Myocyte (in vitro differentiated cells): ENCODE results near the gene TMC2. TPM values are rescaled to one million over a fixed set of nuclear protein-coding genes. Genes with fewer than 3 reads are reported as not detected.
"Not testable (repeated sequence)": the region's sequence is repeated elsewhere in the genome, so short reads cannot be mapped to it uniquely, and the experiment has no call there.

ENCODE experiments used
- DNase-seq: peaks from one replicate; pipeline ENCODE4 v3.0.0-alpha.2; 2012; ENCODE audit warnings: low read depth
- total RNA-seq: library from RNA; depleted of rRNA; stranded (reverse); fragments of >200 nt; gene quantifications from 2 replicates; pipeline ENCODE4 v1.2.3, GENCODE V29; 2014

The TMC2 gene
- total RNA-seq, 1 donor from 2014 or later = not detected

DNA sequence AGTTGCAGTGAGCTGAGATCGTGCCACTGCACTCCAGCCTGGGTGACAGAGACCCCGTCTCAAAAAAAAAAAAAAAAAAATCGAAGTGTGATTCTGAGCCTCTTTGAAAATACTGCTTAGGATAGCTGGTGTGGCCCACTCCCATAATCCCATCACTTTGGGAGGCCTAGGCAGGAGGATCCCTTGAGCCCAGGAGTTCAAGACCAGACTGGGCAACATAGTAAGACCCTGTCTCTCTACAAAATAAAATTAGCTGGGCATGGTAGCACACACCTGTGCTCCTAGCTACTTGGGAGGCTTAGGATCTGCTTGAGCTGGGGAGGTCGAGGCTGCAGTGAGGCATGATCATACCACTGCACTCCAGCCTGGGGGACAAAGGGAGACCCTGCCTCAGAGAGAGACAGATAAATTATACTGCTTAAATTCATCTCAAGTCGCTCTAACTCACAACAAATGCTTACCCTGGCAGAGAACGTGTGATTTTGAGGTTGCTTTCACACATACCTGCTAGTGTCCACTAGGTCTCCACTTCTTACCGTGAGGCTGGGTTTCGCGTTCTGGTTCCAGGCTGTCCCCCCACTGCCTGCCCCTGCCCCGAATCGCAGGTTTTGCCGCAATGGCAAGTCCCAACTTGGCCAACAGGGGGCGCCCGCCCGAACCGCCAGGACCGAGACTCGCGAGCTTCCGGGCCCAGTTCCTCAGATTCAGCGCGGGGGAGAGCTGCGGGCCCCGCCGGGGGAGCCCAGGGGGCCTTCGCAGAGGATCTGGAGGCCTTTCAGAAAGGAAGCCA, 12.3 kb upstream of the TMC2 start:
- DNase-seq = peak; percentile 79

DNA sequence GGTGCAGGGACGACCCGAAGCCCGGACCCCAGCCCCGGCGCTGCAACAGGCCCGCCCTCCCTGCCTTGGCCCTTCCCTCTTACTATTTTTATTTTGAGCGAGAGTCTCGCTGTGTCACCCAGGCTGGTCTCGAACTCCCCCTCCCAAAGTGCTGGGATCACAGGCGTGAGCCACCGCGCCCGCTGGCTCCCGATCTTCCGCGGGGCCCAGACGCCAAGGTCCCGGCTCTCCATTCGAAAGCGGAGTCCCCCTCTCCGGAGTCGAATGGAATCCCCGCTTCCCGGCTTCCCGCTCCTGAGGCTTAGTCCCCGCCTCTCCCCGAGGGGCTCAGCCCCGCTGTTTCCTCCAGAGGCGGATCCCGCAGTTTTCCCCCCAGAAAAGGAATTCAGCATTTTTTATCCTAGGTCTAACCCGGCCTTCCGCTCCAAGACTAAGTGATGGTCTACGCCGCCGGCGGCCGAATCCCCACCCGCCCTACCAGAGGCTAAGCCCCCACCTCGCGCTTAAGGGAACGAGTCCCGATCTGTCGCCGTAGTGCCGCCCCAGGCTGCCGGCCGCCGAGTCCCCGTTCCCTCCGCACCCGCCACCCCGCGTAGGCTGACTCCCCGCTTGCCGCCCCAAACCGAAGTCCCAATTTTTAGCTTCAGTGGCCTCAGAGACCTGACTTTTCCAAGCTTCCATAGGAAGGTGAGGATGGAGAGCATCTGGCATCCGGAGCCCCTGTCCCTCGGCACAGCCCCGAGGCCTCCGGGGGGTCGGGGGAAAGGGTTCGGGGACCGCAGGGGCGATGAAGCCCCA, 11.5 kb upstream of the TMC2 start:
- DNase-seq = no peak

DNA sequence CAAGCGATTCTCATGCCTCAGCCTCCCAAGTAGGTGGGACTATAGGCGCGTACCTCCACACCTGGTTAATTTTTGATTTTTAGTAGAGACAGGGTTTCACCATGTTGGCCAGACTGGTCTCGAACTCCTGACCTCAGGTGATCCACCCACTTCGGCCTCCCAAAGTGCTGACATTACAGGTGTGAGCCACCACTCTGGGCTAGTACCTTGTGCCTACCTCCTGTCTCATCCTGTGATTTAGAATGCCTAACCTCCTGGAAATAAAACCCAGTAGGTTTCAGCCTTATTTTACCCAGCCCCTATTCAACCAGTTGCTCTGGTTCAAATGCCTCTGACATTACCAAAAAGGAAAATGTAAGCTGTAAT, 10.2 kb upstream of the TMC2 start:
- not testable (repeated sequence) for DNase-seq

DNA sequence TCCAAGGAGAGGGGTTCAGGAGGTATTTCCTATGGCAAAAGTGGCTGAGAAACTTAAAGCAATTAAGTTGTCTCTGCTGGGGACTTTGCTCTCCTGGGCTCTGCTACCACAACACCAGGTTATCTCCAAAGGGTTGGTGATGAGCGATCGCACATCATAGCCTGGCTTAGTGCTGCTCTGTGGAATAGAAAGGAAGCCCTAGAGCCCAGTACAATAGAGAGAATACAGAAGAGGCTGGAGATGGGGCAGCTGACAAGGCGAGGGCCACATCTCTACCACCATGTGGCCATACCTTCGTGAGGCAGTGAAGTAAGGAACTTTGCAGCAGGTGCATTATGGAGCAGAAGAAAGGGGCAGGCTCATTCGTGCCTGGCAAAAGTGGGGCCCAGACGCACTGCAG, 8.6 kb upstream of the TMC2 start:
- DNase-seq = no peak

DNA sequence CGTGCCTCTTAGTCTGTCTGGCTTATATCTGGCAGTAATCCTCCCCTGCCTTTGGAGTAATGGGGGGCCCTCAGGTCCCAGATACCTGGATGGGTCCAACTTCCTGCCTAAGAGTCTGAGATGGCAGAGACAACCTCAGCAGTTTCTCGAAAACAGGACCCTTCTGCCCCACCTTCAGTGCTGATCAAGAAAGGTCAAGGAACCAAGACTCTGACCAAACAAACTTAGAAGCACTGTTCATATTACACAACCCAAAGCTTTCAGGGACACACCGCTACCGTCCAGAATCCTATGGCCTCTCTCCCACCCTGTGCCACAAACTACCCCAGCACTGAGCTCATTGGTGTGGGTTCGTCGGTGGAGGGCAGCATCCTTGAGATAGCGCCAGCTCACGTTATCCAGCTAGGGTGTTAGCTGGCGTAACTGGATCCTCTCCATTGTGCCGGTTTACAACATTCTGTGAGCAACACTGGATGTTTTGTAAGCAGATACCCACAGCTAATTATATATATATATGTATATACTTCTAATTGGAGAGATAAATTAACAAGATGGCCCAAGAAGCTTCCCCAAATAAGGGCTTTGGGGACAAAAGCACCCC, 7.6 kb upstream of the TMC2 start:
- DNase-seq = no peak

DNA sequence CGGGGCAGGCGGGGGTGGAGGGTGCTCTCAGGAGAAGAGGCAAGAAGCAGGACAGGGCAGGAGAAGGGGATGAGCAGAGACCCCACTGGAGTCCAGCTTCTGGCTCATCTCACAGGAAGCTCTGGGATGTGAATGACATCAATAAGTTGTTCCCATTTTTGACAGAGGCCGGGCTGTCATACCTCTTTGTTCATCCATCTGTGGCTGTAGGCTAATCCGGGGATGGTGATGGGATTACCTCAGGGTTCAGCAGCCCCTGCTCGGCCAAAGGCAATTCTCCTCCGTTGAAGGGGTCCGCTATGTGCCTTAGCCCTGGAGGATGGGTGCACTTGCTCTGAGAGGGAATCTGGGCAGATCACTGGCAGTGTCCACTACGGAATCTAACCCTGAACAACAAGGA, 3.3 kb upstream of the TMC2 start:
- DNase-seq = no peak

DNA sequence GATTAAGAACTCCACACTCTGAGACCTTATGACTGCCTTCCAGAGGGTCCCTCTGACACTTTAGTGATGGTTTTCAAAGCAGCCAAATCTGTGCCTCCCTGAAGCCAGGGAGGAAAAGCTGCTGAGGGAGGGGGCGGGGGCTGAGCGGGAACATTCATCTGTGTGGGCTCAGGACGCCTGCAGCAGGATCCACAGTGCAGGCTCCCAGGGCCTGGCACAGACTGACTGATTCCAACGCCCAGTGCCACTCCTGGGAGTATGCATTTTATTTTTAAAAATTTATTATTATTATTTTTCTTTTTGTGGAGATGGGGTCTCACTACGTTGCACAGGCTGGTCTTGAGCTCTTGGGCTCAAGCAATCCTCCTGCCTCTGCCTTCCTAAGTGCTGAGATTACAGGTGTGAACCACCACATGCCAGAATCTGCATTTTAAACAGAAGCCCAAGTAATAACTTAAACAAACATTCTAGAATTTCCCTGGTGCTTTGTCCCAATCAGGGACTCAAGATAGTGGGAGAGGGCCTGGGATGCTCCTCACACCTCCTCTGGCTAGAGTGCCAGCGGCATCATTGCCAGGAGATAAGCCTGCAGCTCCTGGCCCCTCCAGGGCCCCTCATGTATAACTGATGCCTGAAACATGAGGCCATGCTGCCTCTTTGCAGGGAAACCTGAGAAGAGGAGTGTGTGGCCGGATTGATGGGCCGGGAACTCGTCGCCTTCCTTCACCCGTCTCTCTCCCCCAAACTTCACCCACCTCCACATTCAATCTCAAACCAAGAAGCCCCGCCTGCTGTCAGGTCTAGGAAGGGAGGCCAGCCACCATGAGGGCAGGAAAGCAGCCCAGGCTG, 438 bp upstream of the TMC2 start:
- DNase-seq = no peak

DNA sequence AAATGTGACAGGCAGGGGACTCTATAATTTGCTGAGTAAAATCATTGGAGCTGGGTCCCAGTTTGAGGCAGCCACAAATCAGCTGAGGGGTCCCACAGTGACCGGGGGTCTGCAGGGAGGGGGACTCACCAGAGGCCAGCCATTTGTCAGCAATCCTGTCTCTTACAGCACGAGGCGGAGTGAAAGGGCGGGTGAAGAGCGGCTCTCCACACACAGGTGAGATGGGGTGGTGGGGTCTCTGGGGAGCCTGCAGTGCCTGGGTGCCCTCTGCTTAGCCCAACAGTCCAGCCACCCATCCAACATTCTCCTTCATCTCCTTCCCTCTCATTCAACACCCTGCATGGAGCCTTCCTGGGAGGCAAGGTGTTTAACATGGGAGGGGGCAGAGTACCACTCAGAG, 728 bp downstream of the TMC2 start:
- DNase-seq = no peak

DNA sequence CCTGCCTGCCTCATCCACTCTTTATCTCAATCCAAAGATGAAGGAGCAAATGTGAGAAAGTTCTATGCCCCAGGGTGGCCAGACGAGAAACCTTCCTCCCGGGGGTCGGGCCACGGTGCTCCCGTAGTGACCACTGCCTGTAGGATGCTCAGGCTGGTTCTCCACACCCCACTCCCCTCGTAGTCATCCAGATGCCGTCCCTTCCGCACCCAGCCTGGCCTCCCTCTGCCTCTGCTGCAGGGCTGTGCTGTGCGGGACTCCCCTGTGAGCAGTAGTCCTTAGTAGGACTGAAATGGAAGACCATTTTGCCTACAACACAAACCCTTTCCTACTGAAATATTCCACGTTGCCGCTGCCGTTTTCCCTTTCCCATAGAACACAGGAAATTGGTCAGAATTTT, 2.0 kb downstream of the TMC2 start:
- DNase-seq = no peak

DNA sequence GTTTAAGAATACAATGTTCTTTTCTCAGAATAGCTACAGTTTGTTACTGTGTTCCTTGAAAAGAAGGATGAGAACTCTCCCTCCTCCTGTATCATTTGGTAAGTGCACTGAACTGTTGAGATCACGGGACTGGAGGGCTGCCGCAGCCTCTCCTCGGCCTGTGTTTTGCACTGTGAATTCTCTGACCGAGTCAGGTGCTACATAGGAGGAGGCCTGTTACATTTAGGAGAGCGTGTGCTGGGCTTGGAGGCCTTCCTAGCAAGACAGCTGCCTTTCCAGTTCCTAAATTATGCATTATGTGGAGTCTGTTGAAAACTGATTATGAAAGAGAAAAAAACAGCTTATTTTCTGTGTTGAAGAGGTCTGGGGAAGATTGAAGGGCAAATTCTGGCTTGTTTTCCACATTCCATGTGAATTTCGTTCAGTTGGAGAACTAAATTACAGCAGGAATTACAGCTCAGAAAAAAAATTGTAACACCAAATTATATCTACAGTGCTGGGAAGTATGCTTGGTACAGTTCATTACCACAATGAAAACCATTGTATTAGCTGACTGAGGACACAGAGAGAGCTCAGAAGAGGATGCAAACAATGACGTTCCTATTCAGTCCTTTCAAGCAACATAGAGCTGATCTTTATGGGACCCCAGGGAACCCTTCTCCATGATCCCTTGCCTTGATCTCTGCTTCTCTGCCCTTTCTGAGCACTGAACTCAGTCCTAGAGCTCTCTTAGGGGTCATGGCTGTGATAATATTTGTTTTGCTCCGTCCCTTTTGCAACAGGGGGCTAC, 2.8 kb downstream of the TMC2 start:
- DNase-seq = peak; percentile 27

DNA sequence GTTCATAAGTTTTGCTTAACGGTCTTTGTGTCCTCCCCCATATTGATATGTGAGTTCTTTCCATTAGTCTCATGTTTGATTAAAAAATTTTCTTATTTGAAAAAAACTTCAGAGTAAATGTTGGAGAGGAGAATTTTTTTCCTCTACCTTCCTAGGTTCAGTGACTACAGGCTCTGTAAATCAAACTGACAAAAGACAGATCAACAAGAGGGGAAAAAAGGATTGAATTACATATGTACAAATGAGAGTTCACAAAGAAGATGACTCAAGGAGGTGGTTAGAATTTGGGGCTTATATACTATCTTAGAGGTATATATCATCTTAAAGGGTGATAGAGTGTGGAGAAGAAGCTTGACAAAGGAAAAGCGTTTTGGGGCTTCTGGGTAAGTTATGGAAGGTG, 5.6 kb downstream of the TMC2 start:
- no peak for DNase-seq

DNA sequence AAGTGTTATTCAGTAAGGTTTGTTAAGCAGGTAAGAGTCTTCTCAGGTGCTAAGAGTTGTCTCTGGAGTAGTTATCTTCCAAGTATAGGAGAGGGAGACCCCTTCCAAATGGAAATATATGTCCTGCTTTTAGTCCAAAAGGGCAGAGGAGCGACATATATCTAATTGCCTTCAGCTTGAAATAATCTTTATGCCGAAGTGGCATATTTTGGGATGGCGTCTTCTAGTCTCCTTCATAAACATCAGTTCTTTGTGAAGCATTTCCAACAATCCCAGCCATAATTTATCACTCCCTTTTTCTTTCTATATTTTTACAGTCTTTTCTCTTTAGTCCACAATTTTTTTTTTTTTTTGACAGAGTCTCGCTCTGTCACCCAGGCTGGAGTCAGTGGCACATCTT, 6.0 kb downstream of the TMC2 start:
- no peak for DNase-seq

DNA sequence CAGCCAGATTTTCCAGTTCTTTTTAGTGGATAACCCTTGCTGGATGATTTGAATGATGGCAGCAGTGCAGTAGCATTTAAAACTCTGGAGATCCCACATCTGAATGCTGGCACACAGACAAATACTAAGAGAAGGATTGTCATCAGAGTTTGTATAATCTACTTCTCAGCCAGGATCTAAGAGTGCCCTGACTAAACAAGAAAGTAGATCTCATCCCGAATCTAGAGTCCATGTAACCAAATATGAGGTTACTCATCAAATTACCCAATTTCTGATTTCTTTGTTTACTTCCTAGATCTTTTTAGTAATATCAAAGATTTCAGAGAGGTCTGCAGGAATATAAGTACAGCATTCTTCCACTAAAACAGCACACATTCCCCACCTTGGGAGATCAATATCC, 7.8 kb downstream of the TMC2 start:
- DNase-seq = no peak

DNA sequence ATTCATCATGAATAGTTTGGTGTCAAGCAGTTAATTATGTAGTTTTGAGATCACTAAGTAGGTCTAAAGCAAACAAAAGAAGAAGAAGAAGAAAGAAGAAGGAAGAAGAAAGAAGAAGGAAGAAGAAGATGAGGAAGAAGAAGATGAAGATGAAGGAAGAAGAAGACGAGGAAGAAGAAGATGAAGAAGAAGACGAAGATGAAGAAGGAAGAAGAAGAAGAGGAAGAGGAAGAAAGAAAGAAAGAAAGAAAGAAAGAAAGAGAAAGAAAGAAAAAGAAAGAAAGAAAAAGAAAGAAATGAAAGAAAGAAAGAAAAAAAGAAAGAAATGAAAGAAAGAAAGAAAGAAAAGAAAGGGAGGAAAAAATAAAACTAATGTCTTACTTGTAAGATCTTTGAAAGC, 9.2 kb downstream of the TMC2 start:
- no peak for DNase-seq

DNA sequence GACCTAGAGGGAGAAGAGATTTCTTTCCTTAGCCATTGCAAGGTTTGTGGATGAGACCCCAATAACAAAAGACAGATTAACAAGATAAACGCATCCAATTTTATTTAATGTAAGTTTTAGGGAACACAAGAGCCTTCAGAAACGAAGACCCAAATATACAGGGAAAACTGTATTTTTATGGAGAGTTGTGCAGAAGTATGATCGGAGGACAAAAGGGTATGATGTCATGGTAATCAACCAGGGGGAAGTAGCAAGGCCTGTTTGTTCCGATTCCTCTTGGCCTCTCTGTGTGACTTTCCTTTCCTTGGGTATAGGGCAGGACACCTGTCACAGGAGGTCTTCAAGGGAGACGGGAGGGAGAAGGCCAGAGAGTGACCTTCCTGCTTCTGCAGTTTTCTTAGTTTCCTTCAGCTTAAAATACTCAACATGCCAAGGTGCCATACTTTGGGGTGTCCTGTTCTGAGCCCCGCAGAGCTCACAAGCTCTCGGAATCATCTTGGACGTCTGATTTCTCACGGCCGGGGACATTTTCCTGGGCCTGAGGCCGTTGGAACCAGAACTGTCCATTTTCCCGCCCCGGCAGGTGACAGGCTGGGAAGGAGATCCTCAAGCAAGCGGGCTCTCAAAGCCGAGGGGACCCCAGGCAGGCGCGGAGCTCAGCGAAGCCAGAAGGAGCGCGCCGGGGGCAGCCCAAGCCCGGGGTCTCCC, 21.7 kb downstream of the TMC2 start:
- no peak for DNase-seq

DNA sequence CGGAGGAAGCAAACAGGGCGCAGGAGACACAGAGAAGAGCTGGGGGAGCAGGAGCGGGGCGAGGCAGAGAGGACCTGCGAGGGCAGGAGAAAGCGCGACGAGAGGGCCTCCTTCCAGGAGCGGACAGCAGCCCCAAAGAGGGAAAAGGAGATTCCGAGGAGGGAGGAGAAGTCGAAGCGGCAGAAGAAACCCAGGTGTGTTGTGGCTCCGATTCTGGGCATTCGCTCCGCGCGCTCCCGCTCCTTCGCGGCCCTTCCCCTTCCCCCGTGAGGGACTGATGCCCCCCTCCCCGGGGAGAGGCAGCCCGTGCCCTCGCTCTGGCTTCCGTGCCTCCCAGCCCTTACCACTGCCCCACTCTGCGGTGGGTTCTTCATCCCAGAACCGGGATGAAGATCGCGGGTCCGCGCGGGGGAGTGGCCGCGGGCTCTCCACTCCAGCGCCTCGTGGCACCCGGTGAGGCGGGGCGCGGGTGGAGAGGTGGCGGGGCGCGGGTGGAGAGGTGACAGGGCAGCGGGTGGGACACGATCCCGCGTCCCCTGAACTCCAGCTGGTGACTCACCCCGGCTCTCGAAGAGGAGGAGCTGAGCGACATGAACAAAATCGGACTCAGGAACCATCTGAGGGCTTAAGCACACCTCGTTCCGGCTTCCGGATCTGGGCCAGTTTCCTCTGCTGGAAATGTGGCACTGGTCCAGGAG, 22.4 kb downstream of the TMC2 start:
- DNase-seq = no peak

DNA sequence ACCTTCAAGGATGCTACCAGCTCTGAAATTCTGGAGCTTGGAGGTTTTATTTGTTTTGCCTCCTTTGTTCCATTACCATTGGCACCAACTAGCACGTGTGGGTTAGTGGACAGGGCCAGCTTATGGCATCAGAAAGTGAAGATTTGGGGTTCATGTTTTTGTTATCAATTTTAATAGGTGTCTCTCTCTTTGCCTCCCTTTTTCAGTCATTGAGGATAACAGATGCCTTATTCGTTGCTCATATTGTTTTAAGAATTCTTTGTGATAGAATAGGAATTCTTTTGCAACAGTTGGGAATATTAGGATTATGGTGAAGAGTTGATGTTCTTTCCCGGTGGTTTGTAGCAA, 22.9 kb downstream of the TMC2 start:
- DNase-seq = no peak

DNA sequence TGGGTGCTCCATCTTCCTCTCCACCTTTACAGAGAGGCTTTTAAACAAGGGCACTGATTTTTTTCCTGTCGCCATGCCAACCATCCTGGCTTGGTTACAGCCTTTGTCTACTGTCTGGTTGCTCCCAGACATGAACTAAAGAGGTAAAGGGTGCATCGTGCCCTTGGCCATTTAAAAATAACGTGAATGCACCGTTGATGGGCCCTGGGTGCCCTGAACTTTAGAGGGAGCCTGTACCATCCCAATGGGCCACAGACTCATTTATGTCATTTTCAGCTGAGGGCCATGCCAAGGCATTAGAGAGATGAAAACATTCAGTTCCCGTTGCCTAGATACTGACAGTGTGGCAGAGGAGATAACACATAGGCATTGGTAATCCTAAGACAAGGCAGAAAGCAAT, 23.3 kb downstream of the TMC2 start:
- DNase-seq = no peak

DNA sequence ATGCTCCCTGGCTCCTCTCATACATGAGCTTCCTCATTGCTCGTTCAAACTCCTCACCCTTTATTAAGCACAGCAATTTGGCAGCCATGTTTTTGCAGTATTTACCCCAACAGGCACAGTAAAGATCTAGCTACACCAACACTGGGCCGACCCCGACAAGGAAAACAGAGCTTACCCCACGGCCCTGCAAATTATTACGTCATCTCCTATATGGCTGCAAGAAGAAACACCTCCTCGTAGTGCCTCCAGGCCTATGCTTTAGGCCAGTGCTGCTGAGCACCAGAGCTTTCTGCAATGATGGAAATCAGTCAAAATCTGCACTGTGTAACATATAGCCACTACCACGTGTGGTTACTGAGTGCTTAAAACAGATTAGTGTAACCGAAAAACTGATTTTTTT, 26.7 kb downstream of the TMC2 start:
- no peak for DNase-seq

DNA sequence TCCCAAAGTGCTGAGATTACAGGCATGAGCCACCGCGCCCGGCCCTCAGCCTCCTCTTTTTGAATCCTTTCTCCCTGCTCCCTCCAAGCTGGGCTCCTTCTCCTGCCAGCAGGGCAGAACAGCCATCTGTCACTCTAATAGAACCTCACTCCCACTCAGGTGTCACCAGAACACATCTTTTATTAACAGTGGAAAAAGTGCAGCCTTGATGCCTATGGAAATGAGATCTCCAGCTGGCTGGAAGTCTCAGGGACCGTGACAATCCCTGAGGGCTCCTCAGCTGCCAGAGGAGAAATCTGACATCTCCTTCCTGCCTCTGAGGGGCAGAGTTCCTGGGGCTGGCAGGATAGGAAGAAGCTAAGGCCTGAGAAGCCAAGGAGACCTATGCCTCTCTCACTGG, 28.0 kb downstream of the TMC2 start:
- DNase-seq = no peak
